Measurements from ENCODE around the gene MCTP1.
"Not testable (repeated sequence)": the region's sequence is repeated elsewhere in the genome, so short reads cannot be mapped to it uniquely, and the experiment has no call there.

Gene MCTP1

DNA sequence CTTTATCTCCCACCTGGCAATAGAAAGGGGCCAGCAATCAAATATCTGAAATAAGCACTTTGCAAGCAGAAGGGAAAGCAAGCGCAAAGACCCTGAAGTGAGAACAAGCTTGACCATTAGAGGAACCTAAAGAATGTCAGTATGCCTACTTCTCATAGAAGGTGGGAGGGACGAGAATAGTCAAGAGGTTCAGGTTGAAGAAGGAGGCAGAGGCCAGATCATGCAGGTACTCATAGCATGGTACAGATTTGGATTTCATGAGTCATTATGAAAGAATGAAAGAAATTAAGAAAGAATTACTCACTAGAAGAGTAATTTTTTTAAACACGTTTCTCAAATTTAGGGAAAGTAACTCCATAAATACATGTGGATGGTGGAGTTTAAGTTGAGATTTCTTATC lies 33.7 kb downstream of the MCTP1 start:
- no peak for ATAC-seq

DNA sequence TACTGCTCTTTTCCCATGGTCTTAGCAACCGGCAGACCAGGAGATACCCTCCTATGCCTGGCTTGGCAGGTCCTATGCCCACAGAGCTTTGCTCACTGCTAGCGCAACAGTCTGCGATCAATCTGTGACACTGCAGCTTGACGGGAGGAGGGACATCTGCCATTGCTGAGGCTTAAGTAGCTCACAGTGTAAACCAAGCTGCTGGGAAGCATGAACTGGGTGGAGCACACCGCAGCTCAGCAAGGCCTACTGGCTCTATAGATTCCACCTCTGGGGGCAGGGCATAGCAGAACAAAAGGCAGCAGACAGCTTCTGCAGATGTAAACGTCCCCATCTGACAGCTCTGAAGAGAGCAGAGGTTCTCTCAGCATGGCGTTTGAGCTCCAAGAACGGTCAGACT lies 40.4 kb downstream of the MCTP1 start:
- no peak for ATAC-seq
- DNase-seq = no peak

More for the DNA sequence above, 33.7 kb downstream of the MCTP1 start:
- no peak for DNase-seq

DNA sequence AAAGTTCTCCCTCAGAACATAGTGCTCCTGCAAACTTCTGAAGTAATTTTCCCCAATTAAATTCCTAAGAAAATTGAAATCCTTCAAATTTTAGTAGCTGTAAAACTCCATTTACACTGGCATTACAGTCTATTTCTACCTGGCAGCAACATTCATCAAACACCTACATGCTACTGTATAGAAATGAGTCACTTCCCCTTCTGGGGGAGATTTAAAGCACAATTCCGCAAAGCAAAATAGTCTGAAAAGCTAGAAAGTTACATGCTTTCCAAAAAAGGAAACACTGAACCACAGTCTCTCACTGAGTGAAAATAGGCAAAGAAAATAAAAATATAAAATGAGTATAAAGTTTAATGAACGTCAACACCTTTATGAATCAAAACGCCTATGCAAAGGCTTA lies 43.3 kb downstream of the MCTP1 start:
- DNase-seq = no peak
- ATAC-seq = no peak

DNA sequence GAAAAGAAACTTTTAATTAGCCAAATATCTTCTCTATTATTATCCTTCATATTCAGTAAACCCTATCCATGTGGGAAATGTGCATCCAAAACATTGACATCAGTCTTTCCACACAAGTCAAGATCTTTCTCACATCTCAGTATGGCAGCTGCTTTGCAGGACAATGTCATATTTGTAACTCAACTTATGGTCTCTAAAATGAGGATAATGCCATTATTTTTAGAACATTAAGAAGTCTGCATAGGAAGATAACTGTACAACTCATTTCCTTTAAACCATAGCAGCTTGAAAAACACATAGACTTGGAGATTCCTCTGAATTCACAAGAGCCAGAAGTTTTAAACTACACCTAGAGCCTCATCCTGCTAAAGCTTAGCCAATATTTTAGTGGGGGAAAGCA lies 43.7 kb downstream of the MCTP1 start:
- no peak for ATAC-seq
- no peak for DNase-seq

DNA sequence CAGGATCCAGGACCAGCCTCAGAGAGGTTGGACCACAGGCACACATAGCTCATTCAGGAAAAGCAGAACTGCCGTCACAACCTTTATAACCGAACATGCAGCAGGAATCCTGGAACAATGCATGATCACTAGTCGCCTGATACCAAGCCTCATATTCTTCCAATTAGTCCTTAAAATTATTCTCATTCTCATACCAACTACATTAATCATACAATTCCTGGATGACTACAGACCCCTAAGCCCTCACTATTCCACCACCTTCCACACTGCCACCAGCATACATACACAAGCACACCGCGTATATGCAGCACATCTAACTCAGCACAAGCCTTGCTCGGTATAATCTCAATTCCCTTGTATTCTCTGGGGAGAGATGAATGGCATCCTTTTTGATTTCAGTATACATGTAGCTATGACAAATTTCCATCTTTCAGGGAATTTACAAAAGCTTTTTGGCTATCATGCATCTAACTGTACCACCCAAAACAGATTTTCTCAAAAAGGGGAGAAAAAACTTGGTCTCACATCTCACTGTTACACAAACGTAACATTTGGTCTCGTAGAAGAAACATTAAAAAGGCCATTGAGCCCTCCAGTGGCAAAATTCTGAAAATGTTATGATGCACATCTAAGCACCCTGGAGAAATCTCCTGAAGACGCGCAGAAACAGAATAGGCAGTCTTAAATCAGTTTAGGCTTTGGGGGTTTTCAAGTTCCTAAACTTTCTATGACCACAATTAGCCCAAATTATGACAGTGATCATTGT lies 46.2 kb downstream of the MCTP1 start:
- ATAC-seq (no peak), DNase-seq (no peak)

DNA sequence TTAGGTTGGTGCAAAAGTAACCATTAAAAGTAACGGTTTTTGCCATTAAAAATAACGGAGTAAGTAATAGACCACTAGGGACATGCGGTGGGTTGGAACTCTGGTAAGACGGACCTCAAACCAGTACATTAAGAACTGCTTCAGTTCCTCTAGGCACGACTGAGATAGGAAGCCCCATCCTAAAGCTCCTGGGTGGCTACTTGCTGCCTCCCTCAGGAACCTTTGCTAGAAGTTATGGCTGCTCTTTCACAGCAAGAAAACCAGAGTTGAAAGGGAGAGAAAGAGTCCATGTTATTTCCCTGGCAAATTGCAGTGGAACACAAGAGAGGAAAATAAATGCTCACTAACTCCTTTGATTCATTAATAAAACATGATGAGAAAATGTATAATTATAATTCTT lies 47.6 kb downstream of the MCTP1 start:
- ATAC-seq = no peak

DNA sequence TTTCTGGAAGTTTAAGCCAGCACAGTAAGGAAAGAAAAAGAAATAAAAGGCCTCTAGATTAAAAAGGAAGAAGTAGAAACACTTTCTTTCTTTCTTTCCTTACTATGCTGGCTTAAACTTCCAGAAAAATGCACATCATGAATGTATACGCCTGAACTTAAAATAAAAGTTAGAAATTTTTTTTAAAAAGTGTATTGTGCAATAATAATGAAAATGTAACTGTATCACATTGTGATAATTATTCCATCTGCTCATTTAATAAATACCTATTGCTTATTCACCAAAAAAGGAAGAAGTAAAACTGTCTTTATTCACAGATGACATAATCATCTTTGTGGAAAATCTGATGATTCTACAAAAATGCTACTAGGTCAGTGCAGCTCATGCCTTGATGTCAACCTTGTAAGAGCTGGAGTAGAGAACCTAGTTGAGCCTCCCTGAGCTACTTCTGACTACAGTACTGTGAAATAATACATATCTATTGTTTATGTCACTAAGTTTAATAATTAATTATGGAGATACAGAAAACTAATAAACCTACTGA lies 49.4 kb downstream of the MCTP1 start:
- no peak for DNase-seq

More for the DNA sequence above, 47.6 kb downstream of the MCTP1 start:
- no peak for DNase-seq

DNA sequence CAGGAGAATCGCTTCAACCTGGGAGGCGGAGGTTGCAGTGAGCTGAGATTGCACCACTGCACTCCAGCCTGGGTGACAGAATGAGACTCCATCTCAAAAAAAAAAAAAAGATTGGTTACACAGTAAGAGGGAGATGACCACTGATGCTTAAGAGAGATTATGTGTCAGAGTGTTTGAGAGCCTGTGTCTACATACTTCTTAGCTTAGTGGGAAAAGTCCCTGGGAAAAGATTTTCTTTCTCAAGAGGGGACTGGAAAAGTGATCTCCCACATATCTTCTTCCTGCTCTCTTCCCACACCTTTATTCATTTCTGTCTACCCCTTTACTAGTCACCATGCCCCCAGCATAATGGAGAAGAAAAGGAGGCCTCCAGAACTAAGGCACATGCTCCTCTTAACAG lies 55.2 kb downstream of the MCTP1 start:
- no peak for DNase-seq
- no peak for ATAC-seq

More for the DNA sequence above, 49.4 kb downstream of the MCTP1 start:
- no peak for ATAC-seq

DNA sequence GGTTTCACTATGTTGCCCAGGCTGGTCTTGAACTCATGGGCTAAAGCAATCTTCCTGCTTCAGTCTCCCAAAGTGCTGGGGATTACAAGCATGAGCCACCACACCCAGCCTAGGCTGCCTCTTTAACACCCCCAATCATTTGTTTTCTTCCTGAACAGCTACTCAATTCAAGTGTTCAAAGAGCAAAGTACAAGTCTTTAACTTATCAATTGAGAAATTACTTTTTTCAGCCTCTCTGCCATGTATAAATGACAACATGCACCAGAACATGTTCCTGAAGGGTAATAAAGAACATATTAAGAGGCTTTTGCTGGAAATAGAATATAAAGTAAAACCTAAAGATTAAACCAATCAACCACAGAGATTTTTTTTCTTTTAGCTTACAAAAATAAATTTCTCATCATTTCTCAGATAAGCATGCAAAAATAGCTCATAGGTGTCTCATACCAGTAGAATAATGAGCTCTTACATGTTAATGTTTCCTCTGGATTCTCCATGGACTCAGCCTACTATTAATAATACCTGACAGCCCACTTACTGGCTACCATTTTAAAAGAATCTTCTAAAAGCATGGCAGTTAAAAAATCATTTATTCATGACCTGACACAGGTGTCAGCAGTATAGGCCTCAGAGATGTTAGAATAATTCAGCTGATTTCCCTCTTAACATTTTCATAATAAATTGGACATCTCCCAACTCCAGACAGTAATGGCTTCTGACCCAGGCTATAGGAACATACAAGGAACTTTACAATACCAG lies 60.0 kb downstream of the MCTP1 start:
- ATAC-seq (no peak), DNase-seq (no peak)

DNA sequence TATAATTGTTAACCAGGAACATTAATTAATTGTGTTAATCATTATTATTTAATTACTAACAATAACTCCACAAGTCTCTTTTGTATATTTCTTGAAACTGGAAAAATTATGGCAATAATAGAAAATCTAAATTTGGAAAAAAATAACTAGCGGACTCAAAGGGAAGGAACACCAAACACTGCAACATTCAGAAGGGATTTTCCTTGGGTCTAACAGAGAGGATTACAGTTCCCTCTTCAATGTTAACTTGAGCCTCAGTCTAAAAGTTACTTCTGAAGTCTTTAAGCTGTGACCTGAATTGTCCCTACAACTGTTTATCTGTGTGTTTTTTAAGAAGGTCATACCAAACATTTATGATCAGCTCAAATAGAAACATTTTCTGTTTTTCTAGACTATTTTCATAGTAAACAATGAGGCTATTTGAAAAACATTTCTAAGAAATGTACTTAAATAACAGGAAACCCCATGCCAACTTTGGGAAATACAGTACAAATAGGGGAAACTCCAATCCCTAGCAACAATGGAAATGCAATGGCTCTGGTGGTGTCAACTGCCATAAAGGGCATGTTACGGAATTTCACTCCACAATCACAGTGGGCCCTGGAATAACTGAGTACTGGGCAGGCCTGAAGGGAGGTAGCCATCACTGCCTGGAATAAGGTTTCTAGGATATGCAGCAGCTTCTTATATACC lies 61.2 kb downstream of the MCTP1 start:
- ATAC-seq = no peak
- no peak for DNase-seq

DNA sequence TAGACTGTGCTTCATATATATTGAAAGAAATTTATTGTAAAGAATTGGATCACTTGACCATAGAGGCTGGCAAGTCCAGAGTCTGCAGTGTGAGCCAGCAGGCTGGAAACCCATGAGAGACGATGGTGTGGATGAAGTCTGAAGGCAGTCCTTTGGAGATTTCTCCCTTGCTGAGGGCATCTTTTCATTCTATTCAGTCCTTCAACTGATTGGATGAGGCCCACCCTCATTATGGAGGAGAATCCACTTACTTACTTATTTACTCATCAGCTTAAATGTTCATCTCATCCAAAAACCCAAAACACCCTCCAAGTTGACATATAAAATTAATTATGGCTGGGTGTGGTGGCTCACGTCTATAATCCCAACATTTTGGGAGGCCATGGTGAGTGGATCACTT lies 62.1 kb downstream of the MCTP1 start:
- ATAC-seq (no peak), DNase-seq (no peak)

DNA sequence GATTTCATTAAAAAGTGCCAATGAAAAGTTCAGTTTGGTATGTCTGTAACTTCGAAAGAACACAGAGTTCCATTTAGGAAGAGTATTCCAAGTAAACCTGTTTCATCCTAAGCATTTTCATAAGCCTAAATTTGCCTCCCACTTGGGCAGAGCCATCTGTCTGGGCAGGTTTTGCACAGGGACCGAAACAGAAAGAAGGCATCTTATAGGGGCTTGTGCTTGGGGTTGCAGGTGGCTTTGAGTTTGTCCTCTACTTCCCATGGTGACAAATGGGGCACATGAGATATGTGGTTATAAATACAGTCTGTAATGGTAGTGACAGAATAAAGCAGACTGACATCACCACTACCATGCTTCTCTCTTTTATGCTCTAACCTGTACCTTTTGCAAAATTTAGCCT lies 63.7 kb downstream of the MCTP1 start:
- DNase-seq (no peak), ATAC-seq (no peak)

DNA sequence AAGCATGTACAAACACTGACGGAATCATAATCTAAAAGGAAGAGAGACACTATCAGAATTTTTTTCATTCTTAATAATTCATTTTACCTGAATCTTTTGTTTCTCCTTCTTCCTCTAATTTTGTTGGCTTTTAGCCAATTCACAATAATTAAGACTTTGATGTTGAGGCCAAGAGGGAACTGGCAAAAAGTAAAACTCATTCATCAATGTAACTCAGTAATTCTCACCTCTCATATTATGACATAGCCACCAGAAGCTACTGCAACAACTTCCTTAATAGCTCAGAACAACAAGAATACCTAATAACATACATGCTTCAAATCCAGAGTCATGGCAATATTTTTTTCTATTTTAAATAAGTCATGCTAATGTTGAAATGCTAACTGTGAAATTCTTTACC lies 64.5 kb downstream of the MCTP1 start:
- DNase-seq (no peak), ATAC-seq (no peak)

DNA sequence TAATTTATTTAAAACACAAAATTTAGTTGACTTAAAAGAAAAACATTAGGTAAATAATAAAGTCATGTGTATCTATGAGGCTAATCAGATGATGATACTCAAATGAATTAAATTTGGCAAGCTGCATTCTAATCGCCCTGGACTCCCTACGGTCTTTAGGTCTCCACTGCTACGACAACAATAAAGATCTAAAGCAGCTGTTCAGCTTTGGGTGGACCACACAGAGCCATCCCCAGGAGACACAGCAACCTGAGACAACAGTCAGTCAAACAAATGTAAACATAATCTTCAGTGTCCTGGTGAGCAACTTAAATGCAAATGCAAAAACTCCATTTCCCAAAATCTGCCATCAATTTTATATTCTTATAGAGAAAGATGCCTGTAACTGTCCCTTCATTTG lies 65.5 kb downstream of the MCTP1 start:
- DNase-seq (no peak), ATAC-seq (no peak)

DNA sequence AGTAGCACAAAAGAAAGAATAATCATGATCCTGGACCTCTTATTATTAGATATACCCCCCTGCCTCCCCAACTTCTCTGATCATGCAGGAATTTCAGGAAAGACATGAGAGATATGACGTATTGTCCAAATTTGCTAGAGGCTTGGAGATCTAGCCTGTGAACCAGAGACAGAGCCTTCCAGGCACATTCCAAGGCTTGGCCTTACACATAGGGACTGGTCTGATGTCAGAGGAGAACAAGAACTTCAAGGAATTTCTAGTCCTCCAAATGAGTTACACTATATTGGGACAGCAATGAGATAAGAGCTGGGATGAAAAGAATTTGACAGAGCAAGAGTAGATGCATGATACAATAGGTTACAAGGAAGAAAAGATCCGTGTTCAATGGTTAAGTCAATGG lies 67.0 kb downstream of the MCTP1 start:
- ATAC-seq (no peak), DNase-seq (no peak)

DNA sequence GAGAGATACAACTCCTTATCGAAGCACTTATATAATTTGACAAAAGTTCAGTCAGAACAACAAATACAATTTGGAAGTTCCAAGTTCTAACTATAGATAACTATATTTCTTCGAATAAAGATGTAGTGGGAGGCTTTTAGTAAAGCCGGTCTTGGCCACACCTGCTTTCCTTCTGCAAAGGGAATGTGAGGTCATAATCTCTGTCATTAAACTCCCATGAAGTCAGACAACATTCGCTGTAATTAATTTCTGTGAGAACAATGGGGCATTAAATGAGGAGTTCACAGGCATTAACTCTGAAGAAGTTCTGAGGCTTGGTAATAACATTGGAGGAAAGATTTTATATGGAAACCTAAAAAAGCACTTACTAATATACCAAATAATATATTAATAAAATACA lies 67.5 kb downstream of the MCTP1 start:
- ATAC-seq = no peak
- no peak for DNase-seq

DNA sequence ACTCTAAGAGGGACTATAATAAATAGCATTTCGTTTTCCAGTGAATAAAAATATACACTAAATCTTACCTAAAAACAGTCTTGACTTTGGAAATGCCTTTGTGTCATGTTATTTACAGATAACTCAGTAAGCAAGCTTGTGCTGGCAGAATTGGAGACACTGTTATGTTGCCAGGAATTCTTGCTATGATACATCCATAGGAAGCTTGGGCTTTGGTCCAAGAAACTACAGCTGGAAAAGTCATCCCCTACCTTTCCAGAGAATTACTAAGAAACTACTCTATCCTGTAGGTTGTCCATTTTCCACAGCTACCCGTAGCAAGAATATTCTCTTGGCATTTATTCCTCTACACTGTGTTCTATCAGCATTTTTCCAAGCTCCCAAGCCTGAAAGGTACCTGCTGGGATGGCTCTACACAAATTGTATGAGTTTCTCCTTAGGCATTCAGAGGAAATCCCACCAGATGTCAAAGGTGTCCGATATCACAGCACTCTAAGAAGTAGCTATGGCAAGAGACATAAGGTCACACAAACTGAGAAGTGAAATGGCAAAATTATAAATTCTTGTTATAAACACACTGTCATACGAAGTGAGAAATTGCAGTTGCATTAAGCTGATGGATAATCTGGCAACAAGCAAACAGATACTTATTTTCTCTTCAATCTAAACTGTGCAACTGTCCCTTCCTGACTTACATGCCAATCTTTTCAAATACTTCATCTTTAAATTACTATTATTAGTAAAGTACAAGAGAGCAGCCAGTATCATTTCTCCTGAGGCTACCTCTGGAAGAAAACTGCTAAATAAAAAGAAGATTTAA lies 68.5 kb downstream of the MCTP1 start:
- ATAC-seq (no peak), DNase-seq (no peak)

DNA sequence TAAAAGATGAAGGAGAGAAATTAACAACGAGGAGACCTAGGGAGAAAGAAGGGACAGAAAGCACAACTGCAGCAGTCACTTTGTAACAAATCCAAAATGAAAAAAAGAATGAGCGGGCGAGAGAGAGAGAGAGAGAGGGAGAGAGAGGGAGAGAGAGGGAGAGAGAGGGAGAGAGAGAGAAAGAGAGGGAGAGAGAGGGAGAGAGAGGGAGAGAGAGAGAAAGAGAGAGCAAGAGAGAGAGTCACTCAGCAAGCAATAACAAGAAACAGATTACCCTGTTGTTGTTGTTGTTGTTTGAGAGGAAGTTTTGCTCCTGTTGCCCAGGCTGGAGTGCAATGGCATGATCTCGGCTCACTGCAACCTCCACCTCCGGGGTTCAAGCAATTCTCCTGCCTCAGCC lies 77.1 kb downstream of the MCTP1 start:
- DNase-seq = not testable (repeated sequence)

DNA sequence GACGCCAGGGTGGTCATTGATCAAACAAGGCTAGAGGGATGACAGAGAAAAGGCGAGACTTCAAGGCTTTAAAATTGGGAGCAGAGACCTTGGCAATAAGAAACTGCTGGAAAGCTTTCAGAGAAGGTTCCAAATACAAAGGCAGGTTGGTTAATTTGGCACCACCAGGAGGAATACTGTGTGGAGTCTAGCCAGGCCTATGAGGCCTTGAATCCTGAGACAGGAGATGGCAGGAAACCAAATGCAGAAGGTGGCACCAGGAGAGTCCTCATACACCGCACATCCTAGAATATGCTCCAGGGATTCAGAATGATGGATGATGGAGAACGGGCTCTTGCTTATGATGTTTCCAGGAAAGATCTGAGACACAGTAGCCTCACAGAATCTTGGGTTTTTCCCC lies 90.0 kb downstream of the MCTP1 start:
- DNase-seq = no peak
- ATAC-seq = no peak

More for the DNA sequence above, 77.1 kb downstream of the MCTP1 start:
- not testable (repeated sequence) for ATAC-seq

DNA sequence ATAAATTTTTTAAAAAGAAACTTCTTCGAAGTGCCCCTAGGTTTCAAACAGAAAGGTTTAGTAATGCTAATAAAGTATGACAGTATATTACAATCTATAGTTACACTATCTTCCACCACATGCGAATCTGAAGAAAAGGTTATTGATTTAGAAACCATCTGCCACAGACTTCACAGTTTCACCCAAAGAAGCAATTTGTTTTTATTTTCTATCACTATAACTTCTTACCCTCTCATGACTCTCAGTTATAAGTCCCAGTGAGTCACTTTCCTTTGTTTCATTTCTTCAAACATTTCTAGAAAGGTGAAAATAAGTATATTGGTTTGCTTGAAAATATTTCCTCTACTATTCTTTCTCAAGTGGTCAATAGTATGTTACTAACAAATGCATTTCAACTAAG lies 93.6 kb downstream of the MCTP1 start:
- ATAC-seq (no peak), DNase-seq (no peak)

DNA sequence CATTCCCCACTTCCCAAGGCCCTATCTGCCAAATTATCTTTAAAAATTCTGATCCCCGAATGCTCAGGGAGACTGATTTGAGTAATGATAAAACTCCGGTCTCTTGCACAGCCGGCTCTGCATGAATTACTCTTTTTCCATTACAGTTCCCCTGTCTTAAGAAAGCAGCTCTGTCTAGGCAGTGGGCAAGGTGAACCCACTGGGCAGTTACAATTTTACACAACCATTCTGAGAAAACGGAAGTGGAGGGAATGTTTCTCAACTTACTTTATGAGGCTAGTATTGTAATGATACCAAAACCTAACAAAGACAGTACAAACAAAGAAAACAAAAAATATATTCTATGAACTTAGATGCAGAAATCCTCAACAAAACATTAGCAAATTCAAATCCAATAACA lies 100.0 kb downstream of the MCTP1 start:
- no peak for ATAC-seq
- no peak for DNase-seq

DNA sequence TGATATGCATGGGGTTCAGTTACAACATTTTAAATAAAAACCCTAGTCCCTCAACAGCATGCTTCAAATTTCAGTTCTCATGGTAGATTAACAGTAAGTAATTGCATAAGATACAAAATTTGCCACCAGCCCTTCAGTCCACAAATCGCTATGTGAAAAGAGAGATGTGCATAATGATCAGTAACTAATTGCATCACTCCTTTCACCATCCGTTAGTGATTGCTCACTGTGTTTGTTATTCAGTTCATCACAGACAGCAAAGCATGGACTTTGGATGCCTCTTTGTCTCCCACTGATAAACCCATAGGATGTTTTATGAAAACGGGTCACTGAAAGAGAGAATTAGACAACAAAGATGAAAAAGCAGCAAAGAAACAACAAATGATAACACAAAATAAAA lies 103.2 kb downstream of the MCTP1 start:
- no peak for DNase-seq
- ATAC-seq = no peak

Measured in stimulated activated naive CD8-positive, alpha-beta T cell treated with anti-CD3 and anti-CD28 coated beads, Interleukin-15, Interleukin-2, amounts not matched to agents 100 U/mL and 50 U/mL, for 24 hours (primary cell).